Stimulated activated CD8-positive, alpha-beta memory T cell treated with anti-CD3 and anti-CD28 coated beads, Interleukin-12 subunit alpha, Interleukin-12 subunit beta, amount 100 ng/mL, for 24 hours (primary cell): Measurements from ENCODE around the gene HINT2.

Experiments used
- DNase-seq: peaks from one replicate; pipeline ENCODE4 v3.0.0-alpha.2; 2020; ENCODE audit errors: extremely low read depth

Gene HINT2

GRCh38 chr9:35774907-35775635 lies 39.8 kb downstream of the HINT2 start:
- DNase-seq, result no peak

- no peak for DNase-seq
Measured at GRCh38 chr9:35771943-35772342, 42.9 kb downstream of the HINT2 start.

GRCh38 chr9:35771534-35771933 lies 43.3 kb downstream of the HINT2 start:
- no peak for DNase-seq

DNA sequence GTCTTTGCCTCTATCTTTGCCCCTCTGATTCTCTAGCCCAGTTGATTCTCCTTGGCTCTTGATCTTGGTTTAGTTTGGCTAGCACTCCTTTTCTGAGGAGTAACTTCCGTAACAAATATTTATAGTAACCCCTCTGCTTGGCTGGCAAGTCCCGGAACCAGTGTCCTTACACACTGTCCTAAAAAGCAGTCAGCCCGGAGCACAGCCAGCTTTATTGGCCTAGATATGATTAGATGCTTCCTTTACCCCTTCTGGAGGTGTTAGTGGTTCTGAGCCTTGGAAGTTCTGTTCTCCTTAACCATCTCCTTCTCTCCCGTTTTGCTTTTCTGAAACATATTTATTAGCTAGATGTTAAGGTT lies 43.8 kb downstream of the HINT2 start:
- DNase-seq, result no peak

DNA sequence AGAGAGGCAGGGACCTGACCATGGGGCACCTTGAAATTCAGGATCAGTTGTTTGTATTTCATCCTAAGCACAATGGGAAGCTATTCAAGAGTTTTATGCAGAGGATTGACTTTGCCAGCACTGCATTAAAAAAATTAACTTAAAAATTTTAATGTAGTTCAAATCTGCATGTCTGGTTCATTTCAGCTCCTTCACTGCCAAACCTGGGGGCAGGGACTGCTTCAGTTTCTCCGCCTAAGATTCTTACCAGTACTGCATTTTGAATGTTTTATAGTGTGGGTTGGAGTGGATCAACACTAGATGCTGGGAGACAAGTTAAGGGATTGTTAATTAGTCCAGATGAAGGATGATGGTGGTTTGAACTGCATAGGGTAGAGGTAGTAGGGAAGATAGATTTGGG lies 45.1 kb downstream of the HINT2 start:
- DNase-seq, result no peak

- DNase-seq, result no peak
Measured at GRCh38 chr9:35767458-35767857, 47.4 kb downstream of the HINT2 start.

GRCh38 chr9:35766997-35767396 lies 47.8 kb downstream of the HINT2 start:
- DNase-seq, result no peak

DNA sequence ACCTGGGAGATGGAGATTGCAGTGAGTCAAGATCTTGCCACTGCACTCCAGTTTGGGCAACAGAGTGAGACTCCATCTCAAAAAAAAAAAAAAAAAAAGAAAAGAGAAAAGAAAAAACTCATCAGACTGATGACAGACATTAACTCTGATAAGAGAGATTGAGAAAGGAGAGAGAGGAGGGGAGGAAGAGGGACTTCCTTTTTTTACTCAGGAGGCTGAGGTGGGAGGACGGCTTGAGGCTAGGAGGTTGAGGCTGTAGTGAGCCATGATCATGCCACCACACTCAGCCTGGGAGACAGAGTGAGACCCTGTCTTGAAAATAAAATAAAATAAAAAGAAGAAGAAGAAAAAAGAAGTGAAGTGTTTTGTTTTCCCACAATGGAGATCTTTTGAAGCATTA lies 51.0 kb downstream of the HINT2 start:
- no peak for DNase-seq

GRCh38 chr9:35763181-35763580 lies 51.7 kb downstream of the HINT2 start:
- DNase-seq, result no peak
